ENCODE results near the gene MDC1. TPM values are rescaled to one million over a fixed set of nuclear protein-coding genes. Genes with fewer than 3 reads are reported as not detected.

MDC1 gene
- total RNA-seq, 6 experiments from 2014 or later = 8.8 to 15.5 (median 12.1) TPM

DNA sequence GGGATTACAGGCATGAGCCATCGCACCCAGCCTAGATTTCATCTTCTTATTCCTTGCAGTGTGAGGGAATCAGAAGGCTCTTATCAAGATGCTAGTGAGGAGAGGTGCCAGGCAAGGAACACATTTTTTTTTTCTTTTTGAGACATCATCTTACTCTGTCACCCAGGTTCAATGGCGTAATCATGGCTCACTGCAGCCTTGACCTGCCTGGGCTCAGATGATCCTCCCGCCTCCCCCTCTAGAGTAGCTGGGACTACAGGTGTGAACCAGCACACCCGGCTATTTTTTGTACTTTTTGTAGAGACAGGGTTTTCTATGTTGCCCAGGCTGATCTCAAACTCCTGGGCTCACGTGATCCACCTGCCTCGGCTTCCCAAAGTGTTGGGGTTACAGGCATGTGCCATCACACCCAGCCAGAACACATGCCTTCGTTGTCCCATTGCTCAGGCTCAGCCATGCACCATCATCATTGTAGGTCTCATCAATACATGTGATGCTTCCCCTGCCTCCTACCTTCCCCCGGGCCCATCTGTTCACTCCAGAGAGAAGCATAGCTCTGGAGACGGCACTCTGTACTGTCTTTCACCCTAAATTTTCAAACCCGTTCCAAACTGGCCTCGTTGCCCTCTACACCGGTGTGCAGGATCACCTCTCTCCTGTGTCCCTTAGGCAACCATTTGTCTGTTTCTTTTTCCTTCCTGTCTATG is 15.3 kb upstream of the MDC1 start:
- no peaks in the 10 kb centered on the region for H3K27me3 ChIP-seq
- WGBS (ENCODE audit: insufficient coverage, low coverage, low lambda C conversion rate, missing lambda C conversion rate) = 93% methylated on average over 12 of the region's 12 CpGs
- intact Hi-C loops (cut with DNase I) = loop anchor here in 1 of 2 donors (10.0 kb wide), 1 partner anchor 108 kb away; the partner anchor contains the start of gene ATAT1
- no peaks in the 10 kb centered on the region for H3K9me3 ChIP-seq
- no peak overlapping the region for H3K4me3 ChIP-seq
- H3K4me1 ChIP-seq = peaks cover 0 to 4% (median 0%) of the 10 kb centered on the region in 4 donors
- H3K36me3 ChIP-seq = peaks cover 10 to 65% (median 31%) of the 10 kb centered on the region in 4 donors
- DNase-seq (peak in 1 of 3 donors; percentile 32), ATAC-seq (no peak)
- TF ChIP-seq, protein P1, sequence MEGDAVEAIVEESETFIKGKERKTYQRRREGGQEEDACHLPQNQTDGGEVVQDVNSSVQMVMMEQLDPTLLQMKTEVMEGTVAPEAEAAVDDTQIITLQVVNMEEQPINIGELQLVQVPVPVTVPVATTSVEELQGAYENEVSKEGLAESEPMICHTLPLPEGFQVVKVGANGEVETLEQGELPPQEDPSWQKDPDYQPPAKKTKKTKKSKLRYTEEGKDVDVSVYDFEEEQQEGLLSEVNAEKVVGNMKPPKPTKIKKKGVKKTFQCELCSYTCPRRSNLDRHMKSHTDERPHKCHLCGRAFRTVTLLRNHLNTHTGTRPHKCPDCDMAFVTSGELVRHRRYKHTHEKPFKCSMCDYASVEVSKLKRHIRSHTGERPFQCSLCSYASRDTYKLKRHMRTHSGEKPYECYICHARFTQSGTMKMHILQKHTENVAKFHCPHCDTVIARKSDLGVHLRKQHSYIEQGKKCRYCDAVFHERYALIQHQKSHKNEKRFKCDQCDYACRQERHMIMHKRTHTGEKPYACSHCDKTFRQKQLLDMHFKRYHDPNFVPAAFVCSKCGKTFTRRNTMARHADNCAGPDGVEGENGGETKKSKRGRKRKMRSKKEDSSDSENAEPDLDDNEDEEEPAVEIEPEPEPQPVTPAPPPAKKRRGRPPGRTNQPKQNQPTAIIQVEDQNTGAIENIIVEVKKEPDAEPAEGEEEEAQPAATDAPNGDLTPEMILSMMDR (IDR thresholded peaks at IDR 0.05) = no peak
- TF ChIP-seq POLR2A (IDR thresholded peaks at IDR 0.05) = no peak
- no peak overlapping the region for H3K27ac ChIP-seq

DNA sequence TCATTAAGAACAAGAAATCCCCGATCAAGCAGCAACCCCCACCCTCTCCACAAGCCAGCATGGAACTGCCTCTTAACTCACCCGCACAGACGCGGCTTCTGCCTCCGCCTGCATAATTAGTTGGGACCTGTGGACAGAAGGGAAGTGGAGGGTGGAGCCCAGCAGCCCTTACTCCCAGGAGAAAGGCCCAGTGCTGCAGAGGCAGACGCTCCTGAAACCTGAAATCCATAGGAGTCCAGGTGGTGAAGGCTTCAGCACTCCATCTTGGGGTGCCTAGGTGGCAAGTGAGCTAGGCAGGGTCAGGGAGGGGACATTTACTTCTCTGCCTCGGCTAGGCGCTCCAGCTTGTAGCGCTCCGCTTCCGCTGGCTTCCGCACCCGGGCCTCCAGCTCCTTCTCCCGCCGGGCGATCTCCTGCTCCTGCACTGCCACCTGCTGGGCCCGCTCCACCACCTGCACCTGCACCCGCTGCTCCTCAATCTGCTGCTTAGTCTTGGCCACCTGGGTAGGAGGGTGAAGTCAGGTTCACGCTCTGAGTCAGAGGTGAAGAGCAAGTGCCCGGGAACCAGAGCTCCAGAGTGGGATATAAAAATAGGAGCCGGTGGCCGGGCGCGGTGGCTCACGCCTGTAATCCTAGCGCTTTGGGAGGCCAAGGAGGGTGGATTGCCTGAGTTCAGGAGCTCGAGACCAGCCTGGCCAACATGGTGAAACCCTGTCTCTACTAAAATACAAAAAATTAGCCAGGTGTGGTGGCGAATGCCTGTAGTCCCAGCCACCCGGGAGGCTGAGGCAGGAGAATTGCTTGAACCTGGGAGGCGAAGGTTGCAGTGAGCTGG is 13.7 kb upstream of the MDC1 start:
- intact Hi-C loops (cut with DNase I) = loop anchor here in 1 of 2 donors (10.0 kb wide), 1 partner anchor 106 kb away; the partner anchor contains the start of gene ATAT1
- Histone ChIP-seq H3K4me1 (peaks cover 0 to 4% (median 0%) of the 10 kb centered on the region in 4 donors), H3K27me3 (no peaks in the 10 kb centered on the region), H3K4me3 (no peak overlapping the region), H3K36me3 (peaks cover 10 to 58% (median 30%) of the 10 kb centered on the region in 4 donors), H3K9me3 (no peaks in the 10 kb centered on the region), H3K27ac (no peak overlapping the region)
- no peak for TF ChIP-seq POLR2A (IDR thresholded peaks at IDR 0.05)
- TF ChIP-seq, protein P1 (IDR thresholded peaks at IDR 0.05) = peak; percentile 62 to 80 (median 74)
- WGBS (ENCODE audit: insufficient coverage, low coverage, low lambda C conversion rate, missing lambda C conversion rate) = 27% methylated on average over 9 of the region's 30 CpGs
- peak; percentile 93 to 99 (median 95) for ATAC-seq
- peak; percentile 83 to 88 (median 87) for DNase-seq

DNA sequence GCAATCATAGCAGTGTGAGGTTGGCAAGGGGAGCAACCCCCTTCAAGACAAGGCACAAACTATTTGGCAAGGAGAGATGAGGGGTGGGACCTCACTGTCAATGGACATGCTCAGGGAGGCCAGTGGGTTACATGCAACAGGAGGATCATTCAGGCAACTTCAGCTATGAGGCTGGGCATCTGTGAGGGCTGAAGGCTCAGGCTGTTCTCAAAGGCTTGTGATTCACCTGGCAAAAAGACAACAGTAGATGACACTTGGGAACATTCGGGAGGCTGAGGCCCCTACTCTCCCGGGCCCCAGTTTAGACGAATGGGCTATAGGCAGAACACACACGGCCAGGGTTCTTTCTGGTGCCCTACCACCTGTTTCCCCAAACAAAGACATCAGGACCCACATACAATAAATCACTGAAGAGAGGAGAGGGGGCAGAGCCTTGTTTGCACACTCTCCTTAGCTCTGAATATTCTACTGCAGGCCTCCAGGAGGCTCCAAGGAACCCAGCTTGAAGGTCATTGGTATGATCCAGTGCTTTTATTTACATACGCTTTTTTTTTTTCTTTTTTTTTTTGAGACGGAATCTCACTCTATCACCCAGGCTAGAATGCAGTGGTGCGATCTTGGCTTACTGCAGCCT is 11.0 kb upstream of the MDC1 start:
- H3K27me3 ChIP-seq = no peaks in the 10 kb centered on the region
- H3K9me3 ChIP-seq = no peaks in the 10 kb centered on the region
- ATAC-seq = no peak
- peaks cover 0 to 8% (median 3%) of the 10 kb centered on the region in 4 donors for H3K4me1 ChIP-seq
- peak in 1 of 3 donors; percentile 11 for DNase-seq
- WGBS (ENCODE audit: insufficient coverage, low coverage, low lambda C conversion rate, missing lambda C conversion rate) = 54% methylated on average over 2 of the region's 7 CpGs
- TF ChIP-seq, protein P1 (IDR thresholded peaks at IDR 0.05) = no peak
- no peak for TF ChIP-seq POLR2A (IDR thresholded peaks at IDR 0.05)
- H3K27ac ChIP-seq = no peak overlapping the region
- peaks cover 17 to 56% (median 38%) of the 10 kb centered on the region in 4 donors for H3K36me3 ChIP-seq
- no peak overlapping the region for H3K4me3 ChIP-seq
- intact Hi-C loops (cut with DNase I) = loop anchor here in 1 of 2 donors (2.0 kb wide), 1 partner anchor 47 kb away; no protein-coding TSS in a partner anchor
